Measurements from ENCODE around the gene MUCL3.

- TF ChIP-seq, protein P1, sequence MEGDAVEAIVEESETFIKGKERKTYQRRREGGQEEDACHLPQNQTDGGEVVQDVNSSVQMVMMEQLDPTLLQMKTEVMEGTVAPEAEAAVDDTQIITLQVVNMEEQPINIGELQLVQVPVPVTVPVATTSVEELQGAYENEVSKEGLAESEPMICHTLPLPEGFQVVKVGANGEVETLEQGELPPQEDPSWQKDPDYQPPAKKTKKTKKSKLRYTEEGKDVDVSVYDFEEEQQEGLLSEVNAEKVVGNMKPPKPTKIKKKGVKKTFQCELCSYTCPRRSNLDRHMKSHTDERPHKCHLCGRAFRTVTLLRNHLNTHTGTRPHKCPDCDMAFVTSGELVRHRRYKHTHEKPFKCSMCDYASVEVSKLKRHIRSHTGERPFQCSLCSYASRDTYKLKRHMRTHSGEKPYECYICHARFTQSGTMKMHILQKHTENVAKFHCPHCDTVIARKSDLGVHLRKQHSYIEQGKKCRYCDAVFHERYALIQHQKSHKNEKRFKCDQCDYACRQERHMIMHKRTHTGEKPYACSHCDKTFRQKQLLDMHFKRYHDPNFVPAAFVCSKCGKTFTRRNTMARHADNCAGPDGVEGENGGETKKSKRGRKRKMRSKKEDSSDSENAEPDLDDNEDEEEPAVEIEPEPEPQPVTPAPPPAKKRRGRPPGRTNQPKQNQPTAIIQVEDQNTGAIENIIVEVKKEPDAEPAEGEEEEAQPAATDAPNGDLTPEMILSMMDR (conservative IDR thresholded peaks at IDR 0.05 in 1 of 2, IDR thresholded peaks at IDR 0.05 in 1 of 2; ENCODE audit: low read depth in 1 of 2, low read length in 2 of 2) = no peak
- TF ChIP-seq EZH2 (IDR thresholded peaks at IDR 0.05; ENCODE audit: low read length, missing control alignments) = no peak
Measured at GRCh38 chr6:30914854-30915590, 25.8 kb upstream of the MUCL3 start.
